ENCODE measurements around the gene DIP2B. TPM values are rescaled to one million over a fixed set of nuclear protein-coding genes. Genes with fewer than 3 reads are reported as not detected.

Gene DIP2B
- total and polyA plus RNA-seq, 2 of the 13 experiments (the other 11 are each of a cell fraction or from before 2014, with no cell fraction given): 32.1 to 35.8 TPM

DNA sequence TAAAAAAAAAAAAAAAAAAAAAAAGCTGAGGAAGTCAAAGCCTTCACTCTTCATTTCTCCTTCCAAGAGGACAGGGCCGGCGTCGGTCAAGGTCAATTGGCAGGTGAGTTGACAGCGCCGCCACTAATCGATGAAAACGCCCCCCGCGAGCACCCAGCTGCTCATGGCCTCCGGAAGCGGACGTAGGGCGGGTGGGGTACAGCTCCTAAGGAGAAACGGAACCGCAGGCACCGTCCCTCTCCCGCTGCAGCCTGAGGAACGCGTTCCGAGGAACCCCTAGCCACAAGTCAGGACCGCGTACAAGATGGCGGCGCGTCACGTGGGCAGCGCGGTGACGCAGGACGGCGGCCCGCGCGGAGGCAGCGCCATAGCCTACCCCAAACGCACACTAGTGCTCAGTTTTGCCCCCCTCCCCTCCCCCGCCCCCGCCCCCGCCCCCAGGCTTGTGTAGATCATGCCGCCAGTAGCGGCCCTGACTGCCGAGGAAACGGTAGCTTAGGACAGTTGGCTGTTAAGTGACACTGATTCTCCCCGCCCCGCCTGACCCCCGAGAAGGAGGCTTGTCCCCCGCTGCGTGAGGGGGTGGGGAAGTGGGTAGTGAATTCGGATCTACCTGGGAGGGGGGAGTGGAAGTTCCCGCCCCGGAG, 259.0 kb downstream of the DIP2B start, which contains the start of gene ATF1 (continued):
- TF ChIP-seq, protein P1, sequence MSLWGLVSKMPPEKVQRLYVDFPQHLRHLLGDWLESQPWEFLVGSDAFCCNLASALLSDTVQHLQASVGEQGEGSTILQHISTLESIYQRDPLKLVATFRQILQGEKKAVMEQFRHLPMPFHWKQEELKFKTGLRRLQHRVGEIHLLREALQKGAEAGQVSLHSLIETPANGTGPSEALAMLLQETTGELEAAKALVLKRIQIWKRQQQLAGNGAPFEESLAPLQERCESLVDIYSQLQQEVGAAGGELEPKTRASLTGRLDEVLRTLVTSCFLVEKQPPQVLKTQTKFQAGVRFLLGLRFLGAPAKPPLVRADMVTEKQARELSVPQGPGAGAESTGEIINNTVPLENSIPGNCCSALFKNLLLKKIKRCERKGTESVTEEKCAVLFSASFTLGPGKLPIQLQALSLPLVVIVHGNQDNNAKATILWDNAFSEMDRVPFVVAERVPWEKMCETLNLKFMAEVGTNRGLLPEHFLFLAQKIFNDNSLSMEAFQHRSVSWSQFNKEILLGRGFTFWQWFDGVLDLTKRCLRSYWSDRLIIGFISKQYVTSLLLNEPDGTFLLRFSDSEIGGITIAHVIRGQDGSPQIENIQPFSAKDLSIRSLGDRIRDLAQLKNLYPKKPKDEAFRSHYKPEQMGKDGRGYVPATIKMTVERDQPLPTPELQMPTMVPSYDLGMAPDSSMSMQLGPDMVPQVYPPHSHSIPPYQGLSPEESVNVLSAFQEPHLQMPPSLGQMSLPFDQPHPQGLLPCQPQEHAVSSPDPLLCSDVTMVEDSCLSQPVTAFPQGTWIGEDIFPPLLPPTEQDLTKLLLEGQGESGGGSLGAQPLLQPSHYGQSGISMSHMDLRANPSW (CRISPR knock-in tag; IDR thresholded peaks at IDR 0.05; ENCODE audit: borderline replicate concordance): no peak
- TF ChIP-seq, protein P2, sequence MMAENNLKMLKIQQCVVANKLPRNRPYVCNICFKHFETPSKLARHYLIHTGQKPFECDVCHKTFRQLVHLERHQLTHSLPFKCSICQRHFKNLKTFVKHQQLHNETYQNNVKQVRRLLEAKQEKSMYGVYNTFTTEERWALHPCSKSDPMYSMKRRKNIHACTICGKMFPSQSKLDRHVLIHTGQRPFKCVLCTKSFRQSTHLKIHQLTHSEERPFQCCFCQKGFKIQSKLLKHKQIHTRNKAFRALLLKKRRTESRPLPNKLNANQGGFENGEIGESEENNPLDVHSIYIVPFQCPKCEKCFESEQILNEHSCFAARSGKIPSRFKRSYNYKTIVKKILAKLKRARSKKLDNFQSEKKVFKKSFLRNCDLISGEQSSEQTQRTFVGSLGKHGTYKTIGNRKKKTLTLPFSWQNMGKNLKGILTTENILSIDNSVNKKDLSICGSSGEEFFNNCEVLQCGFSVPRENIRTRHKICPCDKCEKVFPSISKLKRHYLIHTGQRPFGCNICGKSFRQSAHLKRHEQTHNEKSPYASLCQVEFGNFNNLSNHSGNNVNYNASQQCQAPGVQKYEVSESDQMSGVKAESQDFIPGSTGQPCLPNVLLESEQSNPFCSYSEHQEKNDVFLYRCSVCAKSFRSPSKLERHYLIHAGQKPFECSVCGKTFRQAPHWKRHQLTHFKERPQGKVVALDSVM (CRISPR knock-in tag; IDR thresholded peaks at IDR 0.05): no peak
- TF ChIP-seq ZNF468 (CRISPR knock-in tag; IDR thresholded peaks at IDR 0.05) (no peak), NR2F6 (IDR thresholded peaks at IDR 0.05) (no peak), NR2F6 (CRISPR knock-in tag; IDR thresholded peaks at IDR 0.05) (peak; percentile 39; the same call in 1 of the 2 replicates), RARA (CRISPR knock-in tag; IDR thresholded peaks at IDR 0.05) (peak; percentile 65), ZNF3 (CRISPR knock-in tag; IDR thresholded peaks at IDR 0.05) (no peak), ZNF460 (CRISPR knock-in tag; IDR thresholded peaks at IDR 0.05; ENCODE audit: borderline replicate concordance) (no peak), HOXA9 (CRISPR knock-in tag; IDR thresholded peaks at IDR 0.05; ENCODE audit: borderline replicate concordance) (no peak), ATF7-NPFF (CRISPR knock-in tag; IDR thresholded peaks at IDR 0.05; ENCODE audit: low read depth) (peak; percentile 66; the same call in 1 of the 2 replicates), MTA1 (CRISPR knock-in tag; IDR thresholded peaks at IDR 0.05; ENCODE audit: borderline replicate concordance) (no peak; the same call in 1 of the 2 replicates), ZNF749 (CRISPR knock-in tag; IDR thresholded peaks at IDR 0.05; ENCODE audit: borderline replicate concordance) (0 out of 2 replicates have a peak, but pooled peaks have one; percentile 71), MZF1 (CRISPR knock-in tag; IDR thresholded peaks at IDR 0.05; ENCODE audit: borderline replicate concordance) (no peak), RFXANK (CRISPR knock-in tag; IDR thresholded peaks at IDR 0.05) (no peak)
- TF ChIP-seq, protein P3, sequence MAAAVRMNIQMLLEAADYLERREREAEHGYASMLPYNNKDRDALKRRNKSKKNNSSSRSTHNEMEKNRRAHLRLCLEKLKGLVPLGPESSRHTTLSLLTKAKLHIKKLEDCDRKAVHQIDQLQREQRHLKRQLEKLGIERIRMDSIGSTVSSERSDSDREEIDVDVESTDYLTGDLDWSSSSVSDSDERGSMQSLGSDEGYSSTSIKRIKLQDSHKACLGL (CRISPR knock-in tag; IDR thresholded peaks at IDR 0.05): peak; percentile 77; the same call in 1 of the 2 replicates
- TF ChIP-seq, protein P4, sequence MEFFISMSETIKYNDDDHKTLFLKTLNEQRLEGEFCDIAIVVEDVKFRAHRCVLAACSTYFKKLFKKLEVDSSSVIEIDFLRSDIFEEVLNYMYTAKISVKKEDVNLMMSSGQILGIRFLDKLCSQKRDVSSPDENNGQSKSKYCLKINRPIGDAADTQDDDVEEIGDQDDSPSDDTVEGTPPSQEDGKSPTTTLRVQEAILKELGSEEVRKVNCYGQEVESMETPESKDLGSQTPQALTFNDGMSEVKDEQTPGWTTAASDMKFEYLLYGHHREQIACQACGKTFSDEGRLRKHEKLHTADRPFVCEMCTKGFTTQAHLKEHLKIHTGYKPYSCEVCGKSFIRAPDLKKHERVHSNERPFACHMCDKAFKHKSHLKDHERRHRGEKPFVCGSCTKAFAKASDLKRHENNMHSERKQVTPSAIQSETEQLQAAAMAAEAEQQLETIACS (CRISPR knock-in tag; IDR thresholded peaks at IDR 0.05): no peak
- TF ChIP-seq, protein P5, sequence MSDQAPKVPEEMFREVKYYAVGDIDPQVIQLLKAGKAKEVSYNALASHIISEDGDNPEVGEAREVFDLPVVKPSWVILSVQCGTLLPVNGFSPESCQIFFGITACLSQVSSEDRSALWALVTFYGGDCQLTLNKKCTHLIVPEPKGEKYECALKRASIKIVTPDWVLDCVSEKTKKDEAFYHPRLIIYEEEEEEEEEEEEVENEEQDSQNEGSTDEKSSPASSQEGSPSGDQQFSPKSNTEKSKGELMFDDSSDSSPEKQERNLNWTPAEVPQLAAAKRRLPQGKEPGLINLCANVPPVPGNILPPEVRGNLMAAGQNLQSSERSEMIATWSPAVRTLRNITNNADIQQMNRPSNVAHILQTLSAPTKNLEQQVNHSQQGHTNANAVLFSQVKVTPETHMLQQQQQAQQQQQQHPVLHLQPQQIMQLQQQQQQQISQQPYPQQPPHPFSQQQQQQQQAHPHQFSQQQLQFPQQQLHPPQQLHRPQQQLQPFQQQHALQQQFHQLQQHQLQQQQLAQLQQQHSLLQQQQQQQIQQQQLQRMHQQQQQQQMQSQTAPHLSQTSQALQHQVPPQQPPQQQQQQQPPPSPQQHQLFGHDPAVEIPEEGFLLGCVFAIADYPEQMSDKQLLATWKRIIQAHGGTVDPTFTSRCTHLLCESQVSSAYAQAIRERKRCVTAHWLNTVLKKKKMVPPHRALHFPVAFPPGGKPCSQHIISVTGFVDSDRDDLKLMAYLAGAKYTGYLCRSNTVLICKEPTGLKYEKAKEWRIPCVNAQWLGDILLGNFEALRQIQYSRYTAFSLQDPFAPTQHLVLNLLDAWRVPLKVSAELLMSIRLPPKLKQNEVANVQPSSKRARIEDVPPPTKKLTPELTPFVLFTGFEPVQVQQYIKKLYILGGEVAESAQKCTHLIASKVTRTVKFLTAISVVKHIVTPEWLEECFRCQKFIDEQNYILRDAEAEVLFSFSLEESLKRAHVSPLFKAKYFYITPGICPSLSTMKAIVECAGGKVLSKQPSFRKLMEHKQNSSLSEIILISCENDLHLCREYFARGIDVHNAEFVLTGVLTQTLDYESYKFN (CRISPR knock-in tag; conservative IDR thresholded peaks at IDR 0.05): peak; percentile 18; the same call in 1 of the 2 replicates
- TF ChIP-seq, protein P6, sequence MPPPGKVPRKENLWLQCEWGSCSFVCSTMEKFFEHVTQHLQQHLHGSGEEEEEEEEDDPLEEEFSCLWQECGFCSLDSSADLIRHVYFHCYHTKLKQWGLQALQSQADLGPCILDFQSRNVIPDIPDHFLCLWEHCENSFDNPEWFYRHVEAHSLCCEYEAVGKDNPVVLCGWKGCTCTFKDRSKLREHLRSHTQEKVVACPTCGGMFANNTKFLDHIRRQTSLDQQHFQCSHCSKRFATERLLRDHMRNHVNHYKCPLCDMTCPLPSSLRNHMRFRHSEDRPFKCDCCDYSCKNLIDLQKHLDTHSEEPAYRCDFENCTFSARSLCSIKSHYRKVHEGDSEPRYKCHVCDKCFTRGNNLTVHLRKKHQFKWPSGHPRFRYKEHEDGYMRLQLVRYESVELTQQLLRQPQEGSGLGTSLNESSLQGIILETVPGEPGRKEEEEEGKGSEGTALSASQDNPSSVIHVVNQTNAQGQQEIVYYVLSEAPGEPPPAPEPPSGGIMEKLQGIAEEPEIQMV (CRISPR knock-in tag; IDR thresholded peaks at IDR 0.05; ENCODE audit: low read depth): no peak
